ENCODE results near the gene JADE3. TPM values are rescaled to one million over a fixed set of nuclear protein-coding genes. Genes with fewer than 3 reads are reported as not detected.

Gene JADE3
- total and polyA plus RNA-seq, 2 experiments from 2014 or later, result 4.5 to 15.3 TPM

DNA sequence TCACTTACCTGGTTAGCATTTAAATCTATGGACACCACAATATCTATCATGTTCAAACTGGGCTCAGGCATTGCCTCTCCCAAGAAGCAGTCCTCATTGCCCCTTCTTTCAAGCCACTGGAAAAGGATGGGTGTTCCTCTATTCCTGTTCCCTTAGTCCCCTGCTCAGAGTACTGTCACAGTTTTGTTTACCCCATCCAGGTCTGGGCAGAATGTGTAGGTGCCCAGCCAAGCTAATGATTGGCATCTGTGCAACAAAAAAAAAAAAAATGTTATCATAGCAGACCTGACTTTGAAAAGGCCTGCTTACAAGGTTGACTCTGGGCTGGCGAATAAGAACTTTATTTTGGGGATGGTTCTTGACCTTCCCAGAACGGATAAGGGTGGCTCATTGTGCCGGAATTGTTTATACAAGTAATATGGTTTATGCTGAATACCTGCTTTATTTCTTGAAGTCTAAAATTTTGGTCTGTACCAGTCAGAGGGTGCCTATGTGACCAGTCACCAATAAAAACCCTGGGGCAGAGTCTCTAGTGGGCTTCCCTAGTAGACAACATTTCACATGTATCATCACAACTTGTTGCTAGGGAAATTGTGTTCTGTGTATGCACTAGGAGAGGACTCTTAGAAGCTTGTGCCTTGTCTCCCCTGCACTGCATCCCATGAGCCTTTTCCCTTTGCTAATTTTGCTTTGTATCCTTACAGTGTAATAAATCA is 47.9 kb downstream of the JADE3 start (continued):
- TF ChIP-seq, protein P1, sequence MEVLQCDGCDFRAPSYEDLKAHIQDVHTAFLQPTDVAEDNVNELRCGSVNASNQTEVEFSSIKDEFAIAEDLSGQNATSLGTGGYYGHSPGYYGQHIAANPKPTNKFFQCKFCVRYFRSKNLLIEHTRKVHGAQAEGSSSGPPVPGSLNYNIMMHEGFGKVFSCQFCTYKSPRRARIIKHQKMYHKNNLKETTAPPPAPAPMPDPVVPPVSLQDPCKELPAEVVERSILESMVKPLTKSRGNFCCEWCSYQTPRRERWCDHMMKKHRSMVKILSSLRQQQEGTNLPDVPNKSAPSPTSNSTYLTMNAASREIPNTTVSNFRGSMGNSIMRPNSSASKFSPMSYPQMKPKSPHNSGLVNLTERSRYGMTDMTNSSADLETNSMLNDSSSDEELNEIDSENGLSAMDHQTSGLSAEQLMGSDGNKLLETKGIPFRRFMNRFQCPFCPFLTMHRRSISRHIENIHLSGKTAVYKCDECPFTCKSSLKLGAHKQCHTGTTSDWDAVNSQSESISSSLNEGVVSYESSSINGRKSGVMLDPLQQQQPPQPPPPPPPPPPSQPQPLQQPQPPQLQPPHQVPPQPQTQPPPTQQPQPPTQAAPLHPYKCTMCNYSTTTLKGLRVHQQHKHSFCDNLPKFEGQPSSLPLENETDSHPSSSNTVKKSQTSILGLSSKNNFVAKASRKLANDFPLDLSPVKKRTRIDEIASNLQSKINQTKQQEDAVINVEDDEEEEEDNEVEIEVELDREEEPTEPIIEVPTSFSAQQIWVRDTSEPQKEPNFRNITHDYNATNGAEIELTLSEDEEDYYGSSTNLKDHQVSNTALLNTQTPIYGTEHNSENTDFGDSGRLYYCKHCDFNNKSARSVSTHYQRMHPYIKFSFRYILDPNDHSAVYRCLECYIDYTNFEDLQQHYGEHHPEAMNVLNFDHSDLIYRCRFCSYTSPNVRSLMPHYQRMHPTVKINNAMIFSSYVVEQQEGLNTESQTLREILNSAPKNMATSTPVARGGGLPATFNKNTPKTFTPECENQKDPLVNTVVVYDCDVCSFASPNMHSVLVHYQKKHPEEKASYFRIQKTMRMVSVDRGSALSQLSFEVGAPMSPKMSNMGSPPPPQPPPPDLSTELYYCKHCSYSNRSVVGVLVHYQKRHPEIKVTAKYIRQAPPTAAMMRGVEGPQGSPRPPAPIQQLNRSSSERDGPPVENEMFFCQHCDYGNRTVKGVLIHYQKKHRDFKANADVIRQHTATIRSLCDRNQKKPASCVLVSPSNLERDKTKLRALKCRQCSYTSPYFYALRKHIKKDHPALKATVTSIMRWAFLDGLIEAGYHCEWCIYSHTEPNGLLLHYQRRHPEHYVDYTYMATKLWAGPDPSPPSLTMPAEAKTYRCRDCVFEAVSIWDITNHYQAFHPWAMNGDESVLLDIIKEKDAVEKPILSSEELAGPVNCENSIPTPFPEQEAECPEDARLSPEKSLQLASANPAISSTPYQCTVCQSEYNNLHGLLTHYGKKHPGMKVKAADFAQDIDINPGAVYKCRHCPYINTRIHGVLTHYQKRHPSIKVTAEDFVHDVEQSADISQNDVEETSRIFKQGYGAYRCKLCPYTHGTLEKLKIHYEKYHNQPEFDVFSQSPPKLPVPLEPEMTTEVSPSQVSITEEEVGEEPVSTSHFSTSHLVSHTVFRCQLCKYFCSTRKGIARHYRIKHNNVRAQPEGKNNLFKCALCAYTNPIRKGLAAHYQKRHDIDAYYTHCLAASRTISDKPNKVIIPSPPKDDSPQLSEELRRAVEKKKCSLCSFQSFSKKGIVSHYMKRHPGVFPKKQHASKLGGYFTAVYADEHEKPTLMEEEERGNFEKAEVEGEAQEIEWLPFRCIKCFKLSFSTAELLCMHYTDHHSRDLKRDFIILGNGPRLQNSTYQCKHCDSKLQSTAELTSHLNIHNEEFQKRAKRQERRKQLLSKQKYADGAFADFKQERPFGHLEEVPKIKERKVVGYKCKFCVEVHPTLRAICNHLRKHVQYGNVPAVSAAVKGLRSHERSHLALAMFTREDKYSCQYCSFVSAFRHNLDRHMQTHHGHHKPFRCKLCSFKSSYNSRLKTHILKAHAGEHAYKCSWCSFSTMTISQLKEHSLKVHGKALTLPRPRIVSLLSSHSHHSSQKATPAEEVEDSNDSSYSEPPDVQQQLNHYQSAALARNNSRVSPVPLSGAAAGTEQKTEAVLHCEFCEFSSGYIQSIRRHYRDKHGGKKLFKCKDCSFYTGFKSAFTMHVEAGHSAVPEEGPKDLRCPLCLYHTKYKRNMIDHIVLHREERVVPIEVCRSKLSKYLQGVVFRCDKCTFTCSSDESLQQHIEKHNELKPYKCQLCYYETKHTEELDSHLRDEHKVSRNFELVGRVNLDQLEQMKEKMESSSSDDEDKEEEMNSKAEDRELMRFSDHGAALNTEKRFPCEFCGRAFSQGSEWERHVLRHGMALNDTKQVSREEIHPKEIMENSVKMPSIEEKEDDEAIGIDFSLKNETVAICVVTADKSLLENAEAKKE (CRISPR knock-in tag; IDR thresholded peaks at IDR 0.05), result no peak
- no peak for TF ChIP-seq EZH2 (IDR thresholded peaks at IDR 0.05; ENCODE audit: low read depth, unreplicated experiment)
- TF ChIP-seq ZNF331 (CRISPR knock-in tag; IDR thresholded peaks at IDR 0.05; ENCODE audit: low read depth), result no peak
- TF ChIP-seq, protein P2, sequence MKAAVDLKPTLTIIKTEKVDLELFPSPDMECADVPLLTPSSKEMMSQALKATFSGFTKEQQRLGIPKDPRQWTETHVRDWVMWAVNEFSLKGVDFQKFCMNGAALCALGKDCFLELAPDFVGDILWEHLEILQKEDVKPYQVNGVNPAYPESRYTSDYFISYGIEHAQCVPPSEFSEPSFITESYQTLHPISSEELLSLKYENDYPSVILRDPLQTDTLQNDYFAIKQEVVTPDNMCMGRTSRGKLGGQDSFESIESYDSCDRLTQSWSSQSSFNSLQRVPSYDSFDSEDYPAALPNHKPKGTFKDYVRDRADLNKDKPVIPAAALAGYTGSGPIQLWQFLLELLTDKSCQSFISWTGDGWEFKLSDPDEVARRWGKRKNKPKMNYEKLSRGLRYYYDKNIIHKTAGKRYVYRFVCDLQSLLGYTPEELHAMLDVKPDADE (IDR thresholded peaks at IDR 0.05), result no peak
- TF ChIP-seq POLR2AphosphoS5 (IDR thresholded peaks at IDR 0.05; ENCODE audit: low read depth), result no peak

DNA sequence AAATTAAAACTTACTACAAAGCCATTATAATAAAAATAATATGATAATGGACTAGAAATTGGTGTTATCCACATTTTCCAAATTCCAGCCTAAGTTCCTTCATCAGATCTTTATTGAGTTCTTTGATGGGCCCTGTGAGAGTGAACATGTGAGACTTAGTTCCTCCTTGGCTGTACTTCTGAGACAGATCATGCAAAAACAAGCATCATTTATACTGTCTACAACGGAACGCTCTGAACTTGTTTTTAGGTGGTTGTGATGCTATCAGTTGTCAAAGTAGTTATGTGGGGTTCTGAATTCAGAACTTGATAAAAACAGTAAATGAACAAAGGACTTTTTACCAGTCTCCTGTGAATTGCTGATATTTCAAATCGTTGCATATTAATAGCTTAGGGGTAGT is 48.9 kb downstream of the JADE3 start:
- Histone ChIP-seq H3K9me2 (ENCODE audit: insufficient read depth) (no peaks in the 10 kb centered on the region), H3K27me3 (ENCODE audit: insufficient read depth) (no peaks in the 10 kb centered on the region), H3K36me3 (ENCODE audit: insufficient read depth) (no peaks in the 10 kb centered on the region), H3K27ac (ENCODE audit: low read depth) (0 out of 2 replicates have a peak overlapping the region, but pooled peaks have one; percentile 42), H3K4me1 (ENCODE audit: insufficient read depth) (peaks cover 21% of the 10 kb centered on the region), H3K4me2 (peak overlapping the region; percentile 38; the same call in 1 of the 2 replicates), H3F3A (replicated peaks; ENCODE audit: low read depth) (no peaks in the 10 kb centered on the region), H3K4me3 (no peak overlapping the region), H2AFZ (no peak overlapping the region), H3K79me2 (replicated peaks; ENCODE audit: insufficient read depth) (peaks cover 83% of the 10 kb centered on the region), H4K20me1 (replicated peaks; ENCODE audit: insufficient read depth) (no peaks in the 10 kb centered on the region)
- Mint-ChIP-seq H3K4me1 (peaks cover 48% of the 10 kb centered on the region), H3K27ac (0 out of 2 replicates have a peak overlapping the region, but pooled peaks have one; percentile 75), H3K27me3 (ENCODE audit: insufficient read depth, low read depth, poor library complexity) (peaks cover under 1% of the 10 kb centered on the region), H3K4me3 (no peak overlapping the region), H3K36me3 (ENCODE audit: low read depth) (no peaks in the 10 kb centered on the region), H3K9me3 (no peaks in the 10 kb centered on the region)
- ATAC-seq (no peak), DNase-seq (ENCODE audit: low spot score) (no peak)
- TF ChIP-seq, protein P2 (IDR thresholded peaks at IDR 0.05), result no peak
- TF ChIP-seq, protein P1 (CRISPR knock-in tag; IDR thresholded peaks at IDR 0.05), result no peak

Data from GM23338 (cell line).